ENCODE measurements around the gene NEDD9.

The NEDD9 gene, protein sequence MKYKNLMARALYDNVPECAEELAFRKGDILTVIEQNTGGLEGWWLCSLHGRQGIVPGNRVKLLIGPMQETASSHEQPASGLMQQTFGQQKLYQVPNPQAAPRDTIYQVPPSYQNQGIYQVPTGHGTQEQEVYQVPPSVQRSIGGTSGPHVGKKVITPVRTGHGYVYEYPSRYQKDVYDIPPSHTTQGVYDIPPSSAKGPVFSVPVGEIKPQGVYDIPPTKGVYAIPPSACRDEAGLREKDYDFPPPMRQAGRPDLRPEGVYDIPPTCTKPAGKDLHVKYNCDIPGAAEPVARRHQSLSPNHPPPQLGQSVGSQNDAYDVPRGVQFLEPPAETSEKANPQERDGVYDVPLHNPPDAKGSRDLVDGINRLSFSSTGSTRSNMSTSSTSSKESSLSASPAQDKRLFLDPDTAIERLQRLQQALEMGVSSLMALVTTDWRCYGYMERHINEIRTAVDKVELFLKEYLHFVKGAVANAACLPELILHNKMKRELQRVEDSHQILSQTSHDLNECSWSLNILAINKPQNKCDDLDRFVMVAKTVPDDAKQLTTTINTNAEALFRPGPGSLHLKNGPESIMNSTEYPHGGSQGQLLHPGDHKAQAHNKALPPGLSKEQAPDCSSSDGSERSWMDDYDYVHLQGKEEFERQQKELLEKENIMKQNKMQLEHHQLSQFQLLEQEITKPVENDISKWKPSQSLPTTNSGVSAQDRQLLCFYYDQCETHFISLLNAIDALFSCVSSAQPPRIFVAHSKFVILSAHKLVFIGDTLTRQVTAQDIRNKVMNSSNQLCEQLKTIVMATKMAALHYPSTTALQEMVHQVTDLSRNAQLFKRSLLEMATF

DNA sequence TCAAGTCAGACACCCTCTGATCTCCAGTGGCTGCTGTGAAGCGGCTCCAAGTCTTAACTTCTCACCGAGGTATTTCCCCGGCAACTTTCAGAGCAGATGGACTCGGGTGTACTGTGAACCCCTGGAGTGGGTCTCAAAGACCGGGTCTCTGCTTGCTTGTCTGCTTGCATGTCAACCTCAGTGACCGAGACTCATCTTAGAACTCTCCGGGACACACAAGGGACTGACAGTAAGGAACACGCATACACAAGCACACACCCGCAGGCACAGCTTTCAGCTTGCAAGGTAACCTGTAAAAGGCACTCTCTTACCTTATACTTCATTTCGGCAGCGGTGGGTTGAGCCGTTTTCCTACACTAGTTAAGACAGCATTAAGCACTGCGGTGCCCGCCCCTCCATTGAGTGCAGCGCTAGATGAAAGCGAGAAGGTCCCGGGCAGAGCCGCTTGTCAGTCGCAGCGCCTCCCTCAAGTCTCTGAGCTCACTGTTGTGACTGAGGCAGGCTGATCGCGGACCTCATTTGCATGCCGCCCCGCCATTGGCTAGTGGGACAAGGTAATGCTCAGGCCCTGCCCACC lies at the start of gene NEDD9:
TSS of gene NEDD9 (minus strand) at position 476 of the 577 bp plus-strand sequence. CDS start at position 323, 153 bp downstream.
- no peaks in the 10 kb centered on the region for H3K36me3 ChIP-seq (ENCODE audit: control insufficient read depth in 2 of 2, insufficient read depth in 1 of 2, low read length in 2 of 2)
- ChIA-PET POLR2A (interaction anchor here (0.6 to 2.9 kb wide), 39 partner anchors 9 to 384 kb away, joined by 3 to 28 read pairs (median 4); partner anchors contain the start of genes SMIM13 and SYCP2L), CTCF (interaction anchor here (0.6 to 2.7 kb wide), 9 partner anchors 16 to 407 kb away, joined by 3 to 12 read pairs (median 3); no protein-coding TSS in a partner anchor)
- peak within 1 kb of the TSS; percentile 88 for H3K27ac ChIP-seq (ENCODE audit: extremely low read depth, low read depth, low read length)
- no peaks in the 10 kb centered on the region for H3K9me3 ChIP-seq (ENCODE audit: control insufficient read depth, insufficient read depth, low read depth, low read length)
- H3K4me3 ChIP-seq (ENCODE audit: low read depth, low read length): peak within 1 kb of the TSS; percentile 54
- H3K4me1 ChIP-seq (ENCODE audit: control insufficient read depth, insufficient read depth, low read length): peaks cover 14% of the 10 kb centered on the region
- TF ChIP-seq ZNF624 (tag by site-specific recombination; IDR thresholded peaks at IDR 0.05) (no peak), HOXC10 (CRISPR knock-in tag; IDR thresholded peaks at IDR 0.05) (0 out of 2 replicates have a peak, but pooled peaks have one; percentile 67), ZNF529 (tag by site-specific recombination; IDR thresholded peaks at IDR 0.05; ENCODE audit: insufficient replicate concordance) (no peak), ZBTB8A (tag by site-specific recombination; IDR thresholded peaks at IDR 0.05) (no peak), ZBTB48 (tag by site-specific recombination; IDR thresholded peaks at IDR 0.05) (no peak), ZNF423 (tag by site-specific recombination; IDR thresholded peaks at IDR 0.05) (no peak), GLI4 (tag by site-specific recombination; IDR thresholded peaks at IDR 0.05) (no peak), ZNF302 (tag by site-specific recombination; IDR thresholded peaks at IDR 0.05; ENCODE audit: low read depth) (no peak), ZNF843 (tag by site-specific recombination; IDR thresholded peaks at IDR 0.05) (no peak), ZNF473 (tag by site-specific recombination; IDR thresholded peaks at IDR 0.05) (no peak), ZNF426 (tag by site-specific recombination; IDR thresholded peaks at IDR 0.05) (no peak), ZNF221 (tag by site-specific recombination; IDR thresholded peaks at IDR 0.05; ENCODE audit: borderline replicate concordance) (no peak), ZNF629 (tag by site-specific recombination; IDR thresholded peaks at IDR 0.05) (peak; percentile 47; the same call in 1 of the 2 replicates), ZBTB17 (tag by site-specific recombination; IDR thresholded peaks at IDR 0.05) (peak; percentile 69), ZSCAN16 (tag by site-specific recombination; IDR thresholded peaks at IDR 0.05) (no peak), ZNF157 (tag by site-specific recombination; IDR thresholded peaks at IDR 0.05) (no peak), ZNF132 (tag by site-specific recombination; IDR thresholded peaks at IDR 0.05; ENCODE audit: borderline replicate concordance) (no peak), ZNF335 (tag by site-specific recombination; conservative IDR thresholded peaks at IDR 0.05) (peak; percentile 90), ZNF16 (tag by site-specific recombination; IDR thresholded peaks at IDR 0.05; ENCODE audit: low read depth) (no peak), ZBTB21 (tag by site-specific recombination; IDR thresholded peaks at IDR 0.05) (no peak), ZFP37 (tag by site-specific recombination; IDR thresholded peaks at IDR 0.05) (0 out of 2 replicates have a peak, but pooled peaks have one; percentile 29), ZNF311 (tag by site-specific recombination; IDR thresholded peaks at IDR 0.05; ENCODE audit: borderline replicate concordance) (no peak), ZNF76 (tag by site-specific recombination; IDR thresholded peaks at IDR 0.05; ENCODE audit: borderline replicate concordance, low read depth) (no peak)
- TF ChIP-seq, protein P1, sequence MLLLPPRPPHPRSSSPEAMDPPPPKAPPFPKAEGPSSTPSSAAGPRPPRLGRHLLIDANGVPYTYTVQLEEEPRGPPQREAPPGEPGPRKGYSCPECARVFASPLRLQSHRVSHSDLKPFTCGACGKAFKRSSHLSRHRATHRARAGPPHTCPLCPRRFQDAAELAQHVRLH (tag by site-specific recombination; IDR thresholded peaks at IDR 0.05): no peak
- TF ChIP-seq, protein P2, sequence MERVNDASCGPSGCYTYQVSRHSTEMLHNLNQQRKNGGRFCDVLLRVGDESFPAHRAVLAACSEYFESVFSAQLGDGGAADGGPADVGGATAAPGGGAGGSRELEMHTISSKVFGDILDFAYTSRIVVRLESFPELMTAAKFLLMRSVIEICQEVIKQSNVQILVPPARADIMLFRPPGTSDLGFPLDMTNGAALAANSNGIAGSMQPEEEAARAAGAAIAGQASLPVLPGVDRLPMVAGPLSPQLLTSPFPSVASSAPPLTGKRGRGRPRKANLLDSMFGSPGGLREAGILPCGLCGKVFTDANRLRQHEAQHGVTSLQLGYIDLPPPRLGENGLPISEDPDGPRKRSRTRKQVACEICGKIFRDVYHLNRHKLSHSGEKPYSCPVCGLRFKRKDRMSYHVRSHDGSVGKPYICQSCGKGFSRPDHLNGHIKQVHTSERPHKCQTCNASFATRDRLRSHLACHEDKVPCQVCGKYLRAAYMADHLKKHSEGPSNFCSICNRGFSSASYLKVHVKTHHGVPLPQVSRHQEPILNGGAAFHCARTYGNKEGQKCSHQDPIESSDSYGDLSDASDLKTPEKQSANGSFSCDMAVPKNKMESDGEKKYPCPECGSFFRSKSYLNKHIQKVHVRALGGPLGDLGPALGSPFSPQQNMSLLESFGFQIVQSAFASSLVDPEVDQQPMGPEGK (tag by site-specific recombination; IDR thresholded peaks at IDR 0.05): peak; percentile 48
- TF ChIP-seq, protein P3, sequence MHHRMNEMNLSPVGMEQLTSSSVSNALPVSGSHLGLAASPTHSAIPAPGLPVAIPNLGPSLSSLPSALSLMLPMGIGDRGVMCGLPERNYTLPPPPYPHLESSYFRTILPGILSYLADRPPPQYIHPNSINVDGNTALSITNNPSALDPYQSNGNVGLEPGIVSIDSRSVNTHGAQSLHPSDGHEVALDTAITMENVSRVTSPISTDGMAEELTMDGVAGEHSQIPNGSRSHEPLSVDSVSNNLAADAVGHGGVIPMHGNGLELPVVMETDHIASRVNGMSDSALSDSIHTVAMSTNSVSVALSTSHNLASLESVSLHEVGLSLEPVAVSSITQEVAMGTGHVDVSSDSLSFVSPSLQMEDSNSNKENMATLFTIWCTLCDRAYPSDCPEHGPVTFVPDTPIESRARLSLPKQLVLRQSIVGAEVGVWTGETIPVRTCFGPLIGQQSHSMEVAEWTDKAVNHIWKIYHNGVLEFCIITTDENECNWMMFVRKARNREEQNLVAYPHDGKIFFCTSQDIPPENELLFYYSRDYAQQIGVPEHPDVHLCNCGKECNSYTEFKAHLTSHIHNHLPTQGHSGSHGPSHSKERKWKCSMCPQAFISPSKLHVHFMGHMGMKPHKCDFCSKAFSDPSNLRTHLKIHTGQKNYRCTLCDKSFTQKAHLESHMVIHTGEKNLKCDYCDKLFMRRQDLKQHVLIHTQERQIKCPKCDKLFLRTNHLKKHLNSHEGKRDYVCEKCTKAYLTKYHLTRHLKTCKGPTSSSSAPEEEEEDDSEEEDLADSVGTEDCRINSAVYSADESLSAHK (tag by site-specific recombination; IDR thresholded peaks at IDR 0.05): no peak
- TF ChIP-seq, protein P4, sequence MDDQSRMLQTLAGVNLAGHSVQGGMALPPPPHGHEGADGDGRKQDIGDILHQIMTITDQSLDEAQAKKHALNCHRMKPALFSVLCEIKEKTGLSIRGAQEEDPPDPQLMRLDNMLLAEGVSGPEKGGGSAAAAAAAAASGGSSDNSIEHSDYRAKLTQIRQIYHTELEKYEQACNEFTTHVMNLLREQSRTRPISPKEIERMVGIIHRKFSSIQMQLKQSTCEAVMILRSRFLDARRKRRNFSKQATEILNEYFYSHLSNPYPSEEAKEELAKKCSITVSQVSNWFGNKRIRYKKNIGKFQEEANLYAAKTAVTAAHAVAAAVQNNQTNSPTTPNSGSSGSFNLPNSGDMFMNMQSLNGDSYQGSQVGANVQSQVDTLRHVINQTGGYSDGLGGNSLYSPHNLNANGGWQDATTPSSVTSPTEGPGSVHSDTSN (CRISPR knock-in tag; IDR thresholded peaks at IDR 0.05): no peak
- TF ChIP-seq, protein P5, sequence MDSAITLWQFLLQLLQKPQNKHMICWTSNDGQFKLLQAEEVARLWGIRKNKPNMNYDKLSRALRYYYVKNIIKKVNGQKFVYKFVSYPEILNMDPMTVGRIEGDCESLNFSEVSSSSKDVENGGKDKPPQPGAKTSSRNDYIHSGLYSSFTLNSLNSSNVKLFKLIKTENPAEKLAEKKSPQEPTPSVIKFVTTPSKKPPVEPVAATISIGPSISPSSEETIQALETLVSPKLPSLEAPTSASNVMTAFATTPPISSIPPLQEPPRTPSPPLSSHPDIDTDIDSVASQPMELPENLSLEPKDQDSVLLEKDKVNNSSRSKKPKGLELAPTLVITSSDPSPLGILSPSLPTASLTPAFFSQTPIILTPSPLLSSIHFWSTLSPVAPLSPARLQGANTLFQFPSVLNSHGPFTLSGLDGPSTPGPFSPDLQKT (IDR thresholded peaks at IDR 0.05; ENCODE audit: borderline replicate concordance, low read depth, low read length): no peak
